HT-29 (cell line): ENCODE data around the gene PFKFB1. TPM values are rescaled to one million over a fixed set of nuclear protein-coding genes. Genes with fewer than 3 reads are reported as not detected.

ENCODE experiments used
- DNase-seq: peaks from one replicate; pipeline ENCODE4 v3.0.0-alpha.2; 2015; ENCODE audit warnings: low spot score
- small RNA-seq: library from RNA; depleted of rRNA; stranded (forward); fragments of <200 nt; gene quantifications from one replicate; pipeline ENCODE3, GENCODE V24; 2014
- total RNA-seq: library from RNA; depleted of rRNA; stranded (reverse); fragments of >200 nt; shearing (Covaris generic); gene quantifications from 2 replicates; pipeline ENCODE4 v1.2.3, GENCODE V29; 2014; rRNA removed

PFKFB1 gene
- total RNA-seq, 1 experiment from 2014 or later, result not detected

GRCh38 chrX:54922547-54922946, 71.4 kb downstream of the PFKFB1 start:
- DNase-seq, result no peak

GRCh38 chrX:54921427-54922021, 72.5 kb downstream of the PFKFB1 start:
- no peak for DNase-seq

GRCh38 chrX:54920610-54921426, 73.2 kb downstream of the PFKFB1 start, which contains the start of gene TRO:
Gene TRO (plus strand): TSS chrX:54920824. CDS start chrX:54922247, 1,423 bp downstream.
- DNase-seq, result no peak

GRCh38 chrX:54909941-54910340, 84.0 kb downstream of the PFKFB1 start:
- no peak for DNase-seq

- no peak for DNase-seq
Measured at GRCh38 chrX:54894159-54894558, 99.8 kb downstream of the PFKFB1 start.

GRCh38 chrX:54891573-54891972, 102.4 kb downstream of the PFKFB1 start:
- peak; percentile 54 for DNase-seq

- no peak for DNase-seq
Measured at GRCh38 chrX:54885740-54886139, 108.2 kb downstream of the PFKFB1 start.

Small RNA genes within 50 kb of the gene (small RNA-seq; reads per million reads assigned to genes)
- gene RF00614, result not detected

Other genes starting within 250 kb of the PFKFB1 start
- gene ITIH6, start 195.9 kb downstream of the PFKFB1 start, total RNA-seq, result 0.20 TPM in 1 of 2 replicates, not detected in the other
- gene MAGED2, start 186.4 kb downstream of the PFKFB1 start, total RNA-seq, result 32.8 and 35.4 TPM in 2 replicates
- gene TRO, start 73.4 kb downstream of the PFKFB1 start, total RNA-seq, result not detected in 2 replicates
- gene APEX2, start 6.2 kb upstream of the PFKFB1 start, total RNA-seq, result 18.3 and 20.1 TPM in 2 replicates
- not detected in 2 replicates for gene ALAS2, start 36.8 kb upstream of the PFKFB1 start, total RNA-seq
- gene PAGE2B, start 80.8 kb upstream of the PFKFB1 start, total RNA-seq, result not detected in 2 replicates
- not detected in 2 replicates for gene PAGE2, start 94.8 kb upstream of the PFKFB1 start, total RNA-seq
- gene PAGE5, start 226.2 kb upstream of the PFKFB1 start, total RNA-seq, result 0.57 TPM in 1 of 2 replicates, not detected in the other